Activated CD4-positive, CD25-positive, alpha-beta regulatory T cell treated with anti-CD3 and anti-CD28 coated beads, Interleukin-2, amount 50 U/mL, for 16 hours (primary cell): ENCODE measurements around the gene ENKD1.
"Not testable (repeated sequence)": the region's sequence is repeated elsewhere in the genome, so short reads cannot be mapped to it uniquely, and the experiment has no call there.

ENCODE experiments used
- DNase-seq: peaks from one replicate; pipeline ENCODE4 v3.0.0-alpha.2; 2020; ENCODE audit warnings: low read depth, low spot score

Gene ENKD1

GRCh38 chr16:67666559-67667452 lies at the start of gene ENKD1, which contains the start of gene C16orf86:
Gene ENKD1 (minus strand): TSS chr16:67666750. CDS start chr16:67666442, 308 bp downstream.
Gene C16orf86 (plus strand): TSS chr16:67666814. CDS start chr16:67666971, 157 bp downstream.
- DNase-seq, result peak; percentile 69

GRCh38 chr16:67716097-67716496 lies 49.5 kb upstream of the ENKD1 start:
- no peak for DNase-seq

GRCh38 chr16:67714522-67714921 lies 48.0 kb upstream of the ENKD1 start:
- no peak for DNase-seq

- no peak for DNase-seq
Measured at GRCh38 chr16:67713647-67714273, 47.2 kb upstream of the ENKD1 start.

GRCh38 chr16:67710607-67711006 lies 44.1 kb upstream of the ENKD1 start:
- no peak for DNase-seq

- no peak for DNase-seq
Measured at GRCh38 chr16:67709050-67709449, 42.5 kb upstream of the ENKD1 start.

- no peak for DNase-seq
Measured at GRCh38 chr16:67708368-67708771, 41.8 kb upstream of the ENKD1 start.

- no peak for DNase-seq
Measured at GRCh38 chr16:67707790-67708189, 41.2 kb upstream of the ENKD1 start.

GRCh38 chr16:67707210-67707609 lies 40.7 kb upstream of the ENKD1 start:
- DNase-seq, result no peak

- DNase-seq, result no peak
Measured at GRCh38 chr16:67704110-67704509, 37.6 kb upstream of the ENKD1 start.

- no peak for DNase-seq
Measured at GRCh38 chr16:67703626-67704025, 37.1 kb upstream of the ENKD1 start.

GRCh38 chr16:67702130-67702529 lies 35.6 kb upstream of the ENKD1 start:
- DNase-seq, result no peak

GRCh38 chr16:67701420-67701819 lies 34.9 kb upstream of the ENKD1 start:
- DNase-seq, result no peak

GRCh38 chr16:67699265-67699664 lies 32.7 kb upstream of the ENKD1 start:
- no peak for DNase-seq

- no peak for DNase-seq
Measured at GRCh38 chr16:67697422-67698185, 31.1 kb upstream of the ENKD1 start.

- no peak for DNase-seq
Measured at GRCh38 chr16:67694611-67695010, 28.1 kb upstream of the ENKD1 start.

- DNase-seq, result not testable (repeated sequence)
Measured at GRCh38 chr16:67693517-67694285, 27.2 kb upstream of the ENKD1 start.

GRCh38 chr16:67685388-67686112 lies 19.0 kb upstream of the ENKD1 start:
- no peak for DNase-seq

- no peak for DNase-seq
Measured at GRCh38 chr16:67683767-67684166, 17.2 kb upstream of the ENKD1 start.
